Skeletal muscle cell (primary cell): ENCODE measurements around the gene IGSF3.
"Not testable (repeated sequence)": the region's sequence is repeated elsewhere in the genome, so short reads cannot be mapped to it uniquely, and the experiment has no call there.

Experiments used
- DNase-seq: peaks from one replicate; pipeline ENCODE4 v3.0.0-alpha.2; 2010; ENCODE audit warnings: low read depth
- H3K4me3 ChIP-seq: 2 replicates; pipeline ENCODE4 v1.5.1; 2011; ENCODE audit warnings: low read depth, mild to moderate bottlenecking, control low read depth, low read length, moderate library complexity

The IGSF3 gene

DNA sequence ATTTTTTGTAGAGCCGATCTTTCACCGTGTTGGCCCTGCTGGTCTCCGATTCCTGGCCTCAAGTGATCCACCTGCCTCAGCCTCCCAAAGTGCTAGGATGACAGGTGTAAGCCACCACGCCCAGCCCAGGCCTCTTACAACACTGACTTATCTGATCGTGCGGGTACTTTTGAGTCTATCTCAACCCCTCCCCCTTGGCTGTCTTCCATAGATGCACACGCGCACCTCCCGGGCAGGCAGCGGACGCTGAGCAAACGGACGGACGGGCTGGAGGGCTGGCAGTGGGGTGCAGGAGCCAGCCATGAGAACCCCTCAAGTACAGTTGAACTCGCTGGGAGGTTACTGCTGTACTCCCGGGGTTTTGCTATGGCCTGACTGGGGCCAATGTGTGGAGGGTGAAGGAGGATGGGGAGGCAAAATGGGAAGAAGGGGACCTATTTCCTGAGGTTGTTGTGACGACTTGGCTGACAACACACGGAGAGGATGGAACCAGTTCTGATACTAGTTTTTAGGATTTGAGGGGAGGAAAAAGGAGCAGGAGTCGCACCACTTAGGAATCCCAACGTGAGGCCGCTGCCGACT lies 97.7 kb downstream of the IGSF3 start:
- no peak for DNase-seq
- H3K4me3 ChIP-seq, result peak overlapping the region; percentile 71

DNA sequence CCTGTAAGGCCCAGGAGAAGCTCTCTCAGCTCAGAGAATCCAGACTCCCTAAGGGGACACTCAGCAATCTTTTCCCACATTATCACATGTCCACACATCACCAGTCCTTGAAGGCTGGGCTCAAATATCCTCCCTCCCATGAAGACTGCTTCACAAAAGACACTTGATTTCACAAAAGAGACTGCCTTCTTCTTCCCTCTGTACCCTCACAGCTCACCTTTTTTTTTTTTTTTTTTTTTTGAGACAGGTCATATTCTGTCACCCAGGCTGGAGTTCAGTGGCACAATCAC lies 98.2 kb downstream of the IGSF3 start:
- no peak overlapping the region for H3K4me3 ChIP-seq
- no peak for DNase-seq

DNA sequence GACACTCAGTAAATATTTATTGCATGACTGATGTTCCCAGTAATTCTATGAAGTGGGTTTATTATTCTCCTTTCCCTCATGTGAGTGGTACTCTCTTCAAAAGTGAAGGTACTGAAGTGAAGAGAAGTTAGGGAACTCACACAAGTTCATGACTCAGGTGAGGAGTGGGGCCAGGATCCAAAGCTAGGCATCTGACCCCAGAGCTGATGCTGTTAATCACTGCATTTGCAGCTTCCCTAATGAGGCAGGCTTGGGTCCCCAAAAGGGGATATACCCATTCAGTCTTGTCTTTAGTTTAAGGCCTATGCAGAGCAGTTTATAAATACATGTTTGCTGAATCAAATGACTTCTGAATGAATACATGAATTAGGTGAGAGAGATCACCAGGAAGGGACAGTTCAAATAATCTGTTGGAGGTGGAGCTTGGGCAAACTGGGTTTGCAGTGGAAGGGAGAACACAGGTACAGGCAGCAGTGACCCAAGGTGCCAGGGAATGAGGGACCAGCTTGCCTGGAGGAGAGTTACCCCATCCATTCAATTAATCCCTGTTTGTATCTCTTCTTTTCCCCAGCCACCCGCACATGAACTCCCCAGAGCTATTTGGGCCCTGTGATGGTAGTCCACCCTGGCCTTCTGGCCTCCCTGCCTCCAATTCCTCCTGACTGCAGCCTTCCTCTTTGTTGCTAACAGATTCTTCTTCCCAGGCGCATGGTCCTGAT lies 98.7 kb downstream of the IGSF3 start:
- no peak overlapping the region for H3K4me3 ChIP-seq
- DNase-seq, result no peak

DNA sequence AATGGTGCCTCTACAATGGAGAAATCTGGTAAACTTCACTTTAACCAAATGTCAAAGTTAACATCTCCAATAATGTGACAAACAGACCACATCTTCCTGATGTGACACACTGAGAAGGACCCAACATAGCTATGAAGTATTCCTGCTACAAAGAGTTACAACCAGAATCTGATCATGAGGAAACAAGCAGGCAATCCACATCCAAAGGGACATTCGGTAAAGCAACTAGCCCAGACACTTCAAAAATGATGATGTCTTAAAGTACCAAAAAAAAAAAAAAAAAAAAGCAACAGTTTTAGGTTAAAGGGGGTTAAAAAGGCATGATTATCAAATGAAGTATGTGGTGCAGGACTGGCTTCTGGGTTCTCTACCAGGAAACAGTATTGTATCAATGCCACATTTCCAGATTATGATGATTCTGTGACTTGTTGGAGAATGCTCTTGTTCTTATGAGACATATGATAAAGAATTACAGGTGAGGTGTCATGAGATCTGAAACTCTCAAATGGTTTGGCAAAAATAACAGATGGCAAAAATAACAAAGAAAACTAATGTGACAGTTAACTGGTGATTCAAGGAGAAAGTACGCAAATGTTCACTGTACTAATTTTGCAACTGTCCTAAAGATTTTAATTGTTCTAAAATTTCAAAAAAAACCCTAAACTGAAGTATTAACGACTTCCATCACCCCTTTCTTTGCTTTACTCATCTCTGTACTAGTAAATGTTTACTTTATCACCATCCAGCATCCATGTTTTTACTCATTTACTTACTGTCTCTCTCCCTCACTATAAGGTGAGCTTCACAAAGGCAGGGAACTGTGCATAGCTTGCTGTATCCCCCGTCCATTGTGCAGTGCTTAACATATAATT lies 99.5 kb downstream of the IGSF3 start:
- DNase-seq, result no peak

DNA sequence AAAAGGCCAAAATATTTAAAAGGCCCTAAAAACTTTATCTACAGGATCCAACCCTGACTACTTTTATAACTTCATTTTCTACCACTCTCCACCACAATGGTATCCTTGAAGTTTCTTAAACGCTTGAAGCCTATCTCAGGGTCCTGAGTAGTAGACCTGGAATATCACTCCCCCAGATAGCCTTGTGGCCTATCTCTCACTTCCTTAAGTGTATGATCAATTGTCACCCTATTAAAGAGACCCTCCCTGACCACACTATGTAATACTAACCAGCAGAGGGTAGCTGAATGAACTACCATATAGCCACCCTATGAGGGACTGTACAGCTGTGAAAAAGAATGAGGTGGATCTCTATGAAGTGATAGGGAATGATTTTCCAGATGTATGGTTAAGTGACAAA lies 102.3 kb downstream of the IGSF3 start:
- DNase-seq, result no peak
- no peak overlapping the region for H3K4me3 ChIP-seq

More for the DNA sequence above, 99.5 kb downstream of the IGSF3 start:
- H3K4me3 ChIP-seq, result no peak overlapping the region

DNA sequence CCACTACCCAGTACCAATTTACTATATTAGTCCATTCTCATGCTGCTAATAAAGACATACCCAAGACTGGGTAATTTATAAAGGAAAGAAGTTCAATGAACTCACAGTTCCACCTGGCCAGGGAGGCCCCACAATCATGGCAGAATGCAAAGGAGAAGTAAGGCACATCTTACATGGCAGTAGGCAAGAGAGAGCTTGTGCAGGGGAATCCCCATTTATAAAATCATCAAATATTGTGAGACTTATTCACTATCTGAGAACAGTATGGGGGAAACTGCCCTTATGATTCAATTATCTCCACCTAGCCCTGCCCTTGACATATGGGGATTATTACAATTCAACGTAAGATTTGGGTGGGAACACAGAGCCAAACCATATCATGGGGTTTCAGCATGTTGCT lies 103.1 kb downstream of the IGSF3 start:
- H3K4me3 ChIP-seq, result no peak overlapping the region
- no peak for DNase-seq

DNA sequence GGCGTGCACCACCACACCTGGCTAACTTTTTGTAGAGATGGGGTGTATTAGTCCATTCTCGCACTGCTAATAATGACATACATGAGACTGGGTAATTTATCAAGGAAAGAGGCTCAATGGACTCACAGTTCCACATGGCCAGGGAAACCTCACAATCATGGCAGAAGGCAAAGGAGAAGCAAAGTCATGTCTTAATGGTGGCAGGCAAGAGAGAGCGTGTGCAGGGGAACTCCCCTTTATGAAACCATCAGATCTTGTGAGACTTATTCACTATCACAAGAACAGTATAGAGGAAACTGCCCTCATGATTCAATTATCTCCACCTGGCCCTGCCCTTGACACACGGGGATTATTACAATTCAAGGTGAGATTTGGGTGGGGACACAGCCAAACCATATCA lies 105.1 kb downstream of the IGSF3 start:
- DNase-seq, H3K4me3 ChIP-seq: not testable (repeated sequence)

DNA sequence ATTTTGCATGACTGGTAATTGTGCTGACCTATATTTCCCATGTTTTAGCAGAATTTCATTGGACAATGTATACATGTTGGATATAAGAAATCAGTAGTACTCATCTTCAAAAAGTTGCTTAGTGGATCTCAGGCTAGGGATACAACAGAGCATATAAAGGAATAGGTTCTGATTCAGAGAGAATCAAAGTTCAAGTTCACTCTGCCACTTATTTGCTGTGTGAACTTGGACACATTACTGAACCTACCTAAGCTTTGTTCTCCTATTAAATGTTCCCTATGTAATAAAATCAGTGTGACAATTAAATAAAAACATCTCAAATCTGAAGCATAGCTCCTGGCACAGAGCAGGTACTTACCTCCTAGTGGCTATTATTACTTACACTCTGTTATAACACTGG lies 106.0 kb downstream of the IGSF3 start:
- no peak overlapping the region for H3K4me3 ChIP-seq
- DNase-seq, result no peak

DNA sequence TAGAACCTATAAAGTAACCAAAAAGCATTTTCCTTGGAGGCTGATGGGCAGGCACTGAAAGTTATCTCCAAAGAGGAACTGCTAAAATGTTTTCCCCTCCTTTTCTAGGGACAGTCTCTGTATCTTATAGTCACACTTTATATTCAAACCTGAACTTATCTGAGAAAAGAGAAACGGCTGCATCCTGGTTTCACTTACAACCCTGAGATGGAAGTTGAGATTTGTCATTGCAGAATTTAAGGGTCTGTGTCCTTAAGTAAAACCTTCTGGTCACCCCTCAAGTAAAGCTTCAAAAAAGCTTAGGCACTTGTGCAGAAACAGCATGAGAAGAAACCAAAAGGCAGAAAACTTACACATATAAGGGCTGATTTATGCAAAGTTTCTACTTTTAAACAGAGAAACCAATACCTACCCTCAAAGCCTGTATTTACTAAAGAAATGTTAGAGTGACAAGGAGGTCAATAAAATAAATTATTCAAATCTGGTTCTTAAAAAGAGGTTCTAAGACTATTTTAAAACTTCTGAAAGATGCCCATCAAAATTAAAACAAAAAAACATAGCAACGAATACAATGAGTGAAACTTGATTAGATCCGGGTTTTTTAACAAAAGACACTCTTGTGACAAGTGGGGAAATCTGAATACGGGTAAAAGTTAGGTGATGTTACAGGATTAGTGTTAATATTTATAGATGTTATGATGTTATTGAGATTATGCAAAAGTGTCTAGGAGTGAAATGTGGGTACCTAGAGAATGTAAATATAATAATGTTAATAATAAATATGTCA lies 106.6 kb downstream of the IGSF3 start:
- no peak overlapping the region for H3K4me3 ChIP-seq
- DNase-seq, result no peak

DNA sequence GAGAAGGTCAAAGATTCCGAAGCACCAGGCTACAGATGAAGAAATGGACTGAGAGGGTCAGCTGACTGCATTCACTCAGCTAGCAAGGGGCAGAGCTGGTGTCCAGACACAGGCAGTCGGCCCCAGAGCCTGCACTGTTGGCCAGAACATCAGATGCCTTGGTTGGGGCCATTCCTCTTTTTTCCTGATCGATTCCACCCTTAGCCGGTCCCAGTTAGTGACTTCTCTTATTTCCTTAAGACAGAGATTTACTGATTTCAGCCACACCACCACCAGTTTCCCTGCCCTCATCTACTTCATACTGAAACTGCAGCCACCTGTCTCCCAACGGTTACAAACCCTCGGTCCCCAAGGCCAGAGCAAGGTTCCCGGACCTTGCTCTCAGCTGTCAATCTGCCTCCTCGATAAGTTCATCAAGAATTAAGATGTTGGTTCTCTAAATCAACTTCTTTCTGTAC lies 108.2 kb downstream of the IGSF3 start:
- no peak for DNase-seq
- no peak overlapping the region for H3K4me3 ChIP-seq

DNA sequence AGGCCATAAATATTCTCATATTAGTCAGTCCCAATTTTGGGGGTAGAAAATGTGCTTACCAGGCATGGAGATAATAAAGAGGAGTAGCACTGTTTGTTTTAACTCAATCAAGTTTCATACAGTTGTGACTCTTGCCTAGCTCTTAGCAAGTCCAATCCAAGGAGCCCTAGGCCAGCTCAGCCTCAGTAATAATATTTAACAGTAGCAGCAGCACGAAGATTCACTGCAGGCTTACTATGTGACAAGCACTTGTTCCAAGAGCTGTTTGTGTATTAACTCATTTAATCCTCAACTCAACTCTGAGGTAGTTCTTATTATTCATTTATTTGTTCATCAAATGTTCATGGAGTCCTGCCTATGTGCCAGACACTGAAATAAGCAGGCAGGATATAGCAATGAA lies 109.0 kb downstream of the IGSF3 start:
- H3K4me3 ChIP-seq, result no peak overlapping the region

DNA sequence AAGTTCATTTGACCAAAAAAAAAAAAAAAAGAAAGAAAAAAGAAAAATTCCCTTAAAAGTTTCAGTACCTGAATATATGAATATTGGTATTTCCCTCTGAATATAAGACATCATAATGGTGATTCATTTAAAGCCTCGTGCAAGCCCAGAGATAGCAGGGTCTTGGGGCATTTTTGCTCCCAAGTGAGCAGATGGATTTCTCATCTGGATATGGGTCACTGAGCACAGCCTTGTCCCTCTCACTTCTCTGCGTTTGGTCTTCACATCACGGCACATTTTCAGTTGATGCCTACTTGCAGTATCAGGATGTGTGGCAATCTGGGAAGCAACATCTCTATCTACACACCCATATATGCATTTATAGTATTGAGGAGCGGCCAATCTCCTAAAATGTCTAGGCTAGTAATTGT lies 109.4 kb downstream of the IGSF3 start:
- DNase-seq, result no peak
- no peak overlapping the region for H3K4me3 ChIP-seq

More for the DNA sequence above, 109.0 kb downstream of the IGSF3 start:
- DNase-seq, result no peak

DNA sequence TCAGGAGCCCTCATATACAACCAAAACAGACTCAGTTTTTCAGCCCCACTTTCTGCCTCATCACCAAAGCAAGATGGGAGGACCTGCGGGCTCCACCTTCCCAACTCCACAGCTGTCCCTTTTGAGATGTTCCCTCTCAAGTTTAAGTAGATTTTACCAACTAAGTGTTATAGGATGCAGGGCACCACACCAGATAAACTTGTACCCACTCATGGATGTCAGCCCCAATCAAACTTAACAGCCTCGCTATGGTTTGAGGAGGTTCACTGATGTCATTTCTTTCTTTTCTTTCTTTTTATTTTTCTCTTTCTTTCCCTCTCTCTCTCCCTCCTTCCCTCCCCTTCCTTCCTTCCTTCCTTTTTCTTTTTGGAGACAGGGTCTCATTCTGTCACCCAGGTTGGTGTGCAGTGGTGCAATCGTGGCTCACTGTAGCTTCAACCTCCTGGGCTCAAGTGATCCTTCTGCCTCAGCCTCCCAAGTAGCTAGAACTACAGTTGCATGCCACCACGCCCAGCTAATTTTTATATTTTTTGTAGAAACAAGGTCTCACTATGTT lies 110.1 kb downstream of the IGSF3 start:
- no peak for DNase-seq
- H3K4me3 ChIP-seq, result no peak overlapping the region

DNA sequence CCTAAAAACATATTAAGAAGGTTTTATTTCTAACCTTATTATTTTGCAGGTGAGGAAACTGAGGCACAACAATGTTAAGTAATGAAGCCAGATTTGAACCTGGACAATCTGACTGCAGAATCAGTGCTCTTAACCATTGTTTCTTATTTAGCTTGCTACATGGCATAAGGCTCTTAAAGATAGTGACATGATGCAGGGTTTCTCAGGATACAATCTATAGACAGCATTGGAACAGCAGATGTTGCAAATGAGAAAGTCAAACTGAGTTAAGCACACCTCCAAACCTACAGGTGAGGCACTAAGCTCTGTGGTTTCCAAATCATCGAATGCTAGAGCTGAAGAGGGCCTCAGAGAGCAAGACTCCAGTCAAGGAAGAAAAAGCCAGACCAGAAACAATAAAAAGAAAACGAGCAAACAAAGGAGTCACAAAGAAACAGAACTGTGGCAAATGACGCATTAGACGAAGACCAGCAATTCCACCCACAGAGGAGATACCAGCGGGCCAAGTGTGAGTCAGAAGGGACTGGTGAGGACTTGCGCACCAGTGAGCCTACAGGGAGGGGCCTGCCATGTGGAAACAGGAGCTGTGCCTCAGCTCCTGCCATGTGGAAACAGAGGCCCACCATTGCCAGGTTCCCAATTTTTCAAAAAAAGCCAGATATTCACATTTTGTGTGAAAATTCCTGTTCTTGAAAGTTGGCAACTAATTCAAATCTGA lies 111.1 kb downstream of the IGSF3 start:
- no peak for DNase-seq
- H3K4me3 ChIP-seq, result no peak overlapping the region

DNA sequence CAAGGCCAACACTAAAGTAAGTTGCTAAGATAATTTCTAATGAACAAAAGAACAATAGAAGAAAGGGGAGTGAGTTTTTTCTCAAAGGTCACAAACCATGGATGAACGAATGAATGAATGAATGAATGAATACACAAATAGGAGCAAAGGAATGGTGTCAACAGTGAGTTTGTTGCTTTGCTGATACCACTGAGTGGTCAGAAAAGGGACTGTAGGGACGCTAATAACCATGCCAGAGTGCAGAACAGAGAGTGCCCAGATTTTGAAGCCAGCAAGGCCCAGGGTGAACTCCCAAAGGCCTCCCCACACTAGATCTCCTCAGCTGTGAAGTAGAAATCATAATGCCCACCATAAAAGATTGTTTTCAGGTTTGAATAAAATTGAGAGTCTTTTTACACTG lies 112.6 kb downstream of the IGSF3 start:
- no peak overlapping the region for H3K4me3 ChIP-seq
- DNase-seq, result no peak

DNA sequence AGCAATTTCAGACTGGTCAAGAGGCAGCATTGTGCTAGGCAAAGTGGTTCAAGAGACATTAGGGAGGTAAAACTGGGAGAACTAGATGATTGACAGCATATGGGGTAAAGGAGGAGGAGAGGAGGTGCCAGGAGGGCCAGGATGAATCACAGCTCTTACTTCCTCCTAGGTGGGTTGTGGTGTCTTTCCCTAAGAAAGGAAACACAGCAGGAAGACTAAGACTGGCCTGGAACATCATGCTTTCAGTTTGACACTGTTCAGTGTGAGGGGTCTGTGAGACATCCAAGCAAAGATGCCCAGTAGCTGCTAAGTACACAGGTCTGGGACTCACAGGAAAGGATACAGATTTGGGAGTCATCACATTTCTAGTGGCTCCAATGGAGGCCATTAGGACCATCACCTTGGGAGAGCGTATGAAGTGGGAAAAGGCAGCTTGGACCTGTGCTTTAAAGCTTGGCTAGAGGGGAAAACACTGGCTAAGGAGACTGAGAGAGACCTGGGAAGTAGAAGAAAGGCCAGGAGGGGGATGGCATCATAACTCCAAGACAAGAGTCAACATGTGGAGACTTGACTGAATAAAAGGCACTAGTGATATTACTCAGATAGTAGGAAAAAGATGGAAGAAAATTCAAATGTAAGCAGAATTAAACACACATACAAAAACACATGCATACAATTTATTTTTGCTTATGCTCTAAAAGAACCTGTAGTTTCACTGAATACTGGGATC lies 114.0 kb downstream of the IGSF3 start:
- DNase-seq, result no peak
- no peak overlapping the region for H3K4me3 ChIP-seq

DNA sequence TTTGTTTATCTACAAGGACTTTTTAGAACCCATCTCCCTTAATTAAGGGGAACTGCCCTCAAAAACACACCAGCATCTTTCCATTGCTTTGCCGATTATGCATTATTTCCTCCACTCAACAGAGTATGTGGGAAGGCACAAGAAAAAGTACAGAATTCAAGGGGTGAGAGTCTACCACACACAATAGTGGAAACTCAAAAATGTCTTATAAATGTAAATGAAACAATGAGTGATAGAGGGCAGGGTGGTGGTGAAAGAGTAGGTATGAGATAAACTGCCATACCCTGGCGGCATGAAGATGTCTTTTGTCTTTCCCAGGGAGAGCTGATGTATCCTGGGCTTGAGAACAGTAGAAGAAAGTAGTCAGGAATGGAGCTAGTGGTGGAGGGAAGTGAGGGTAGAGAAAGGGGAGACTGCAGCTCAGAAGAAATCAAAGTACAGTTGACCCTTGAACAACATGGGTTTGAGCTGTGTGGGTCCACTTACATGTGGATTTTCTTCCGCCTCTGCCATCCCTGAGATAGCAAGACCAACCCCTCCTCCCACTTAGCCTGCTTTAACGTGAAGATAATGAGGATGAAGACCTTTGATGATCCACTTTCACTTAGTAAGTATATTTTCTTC lies 121.1 kb downstream of the IGSF3 start:
- no peak for DNase-seq
- no peak overlapping the region for H3K4me3 ChIP-seq

DNA sequence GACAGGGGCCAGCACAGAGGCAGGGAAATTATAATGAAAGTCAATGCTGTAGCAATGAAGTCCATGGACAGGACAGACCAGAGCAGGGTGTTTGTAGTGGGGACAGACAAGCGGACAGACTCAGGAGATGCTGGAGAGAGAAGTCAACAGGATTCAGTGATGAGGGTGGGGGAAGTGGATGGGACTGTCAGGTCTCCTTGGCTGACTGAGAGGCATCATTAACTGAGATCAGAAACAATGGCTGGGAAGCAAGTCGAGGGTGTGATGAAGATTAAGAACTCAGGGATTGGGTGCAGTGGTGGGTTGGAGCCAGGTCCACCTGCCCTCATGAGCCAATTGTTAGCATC lies 122.2 kb downstream of the IGSF3 start:
- DNase-seq, result no peak
- H3K4me3 ChIP-seq, result no peak overlapping the region
